SU-DHL-6 (cell line): Measurements from ENCODE around the gene DUSP2.

Source experiments
- CTCF ChIP-seq: fragments of 200-600 bp; sonication (generic); IDR thresholded peaks from one replicate; pipeline ENCODE4 v1.5.1; 2017; ENCODE audit warnings: antibody characterized with exemption, mild to moderate bottlenecking, low read length, moderate library complexity; ENCODE audit not compliant: insufficient read depth, poor library complexity, severe bottlenecking
- EZH2phosphoT487 ChIP-seq: fragments of 200-600 bp; sonication (generic), shearing (Covaris generic); conservative IDR thresholded peaks from 2 replicates; pipeline ENCODE4 v1.6.1; 2018; ENCODE audit warnings: mild to moderate bottlenecking, antibody characterized with exemption, low read length, moderate library complexity, mixed read lengths

- TF ChIP-seq CTCF (no peak), EZH2phosphoT487 (no peak)
Measured at GRCh38 chr2:96131813-96132745, 13.2 kb downstream of the DUSP2 start.
